IPS-11a (cell line): ENCODE data around the gene C20orf144.

Source experiments
- H3K4me3 ChIP-seq: one replicate; pipeline ENCODE4 v1.5.1; 2013; ENCODE audit warnings: low read depth, low read length, control low read depth

Gene C20orf144

GRCh38 chr20:33649201-33649681 lies 12.9 kb upstream of the C20orf144 start:
- H3K4me3 ChIP-seq, result no peak overlapping the region

- no peak overlapping the region for H3K4me3 ChIP-seq
Observed at GRCh38 chr20:33650111-33650752, 11.9 kb upstream of the C20orf144 start.

- H3K4me3 ChIP-seq, result no peak overlapping the region
Observed at GRCh38 chr20:33650753-33651561, 11.2 kb upstream of the C20orf144 start.

GRCh38 chr20:33651562-33652048 lies 10.5 kb upstream of the C20orf144 start:
- H3K4me3 ChIP-seq, result no peak overlapping the region

GRCh38 chr20:33653218-33653899 lies 8.8 kb upstream of the C20orf144 start:
- no peak overlapping the region for H3K4me3 ChIP-seq

GRCh38 chr20:33653900-33654596 lies 8.1 kb upstream of the C20orf144 start:
- no peak overlapping the region for H3K4me3 ChIP-seq

- H3K4me3 ChIP-seq, result no peak overlapping the region
Observed at GRCh38 chr20:33654680-33655161, 7.4 kb upstream of the C20orf144 start.

GRCh38 chr20:33655164-33655563 lies 7.0 kb upstream of the C20orf144 start:
- H3K4me3 ChIP-seq, result no peak overlapping the region

GRCh38 chr20:33656010-33656782 lies 5.9 kb upstream of the C20orf144 start:
- H3K4me3 ChIP-seq, result no peak overlapping the region

GRCh38 chr20:33656783-33657703 lies 5.1 kb upstream of the C20orf144 start:
- no peak overlapping the region for H3K4me3 ChIP-seq

- no peak overlapping the region for H3K4me3 ChIP-seq
Observed at GRCh38 chr20:33657704-33658095, 4.4 kb upstream of the C20orf144 start.

- no peak overlapping the region for H3K4me3 ChIP-seq
Observed at GRCh38 chr20:33658510-33658909, 3.6 kb upstream of the C20orf144 start.

GRCh38 chr20:33658929-33659328 lies 3.2 kb upstream of the C20orf144 start:
- no peak overlapping the region for H3K4me3 ChIP-seq

GRCh38 chr20:33659341-33660034 lies 2.6 kb upstream of the C20orf144 start:
- no peak overlapping the region for H3K4me3 ChIP-seq

- H3K4me3 ChIP-seq, result no peak overlapping the region
Observed at GRCh38 chr20:33660035-33660684, 2.0 kb upstream of the C20orf144 start.

- no peak overlapping the region for H3K4me3 ChIP-seq
Observed at GRCh38 chr20:33660685-33661058, 1.5 kb upstream of the C20orf144 start.

- peak overlapping the region; percentile 83 for H3K4me3 ChIP-seq
Observed at GRCh38 chr20:33663161-33664084, 1.3 kb downstream of the C20orf144 start.
